ENCODE data around the gene HDGFL2. TPM values are rescaled to one million over a fixed set of nuclear protein-coding genes. Genes with fewer than 3 reads are reported as not detected.

The HDGFL2 gene
- total RNA-seq, 1 experiment from 2014 or later: 108 TPM

DNA sequence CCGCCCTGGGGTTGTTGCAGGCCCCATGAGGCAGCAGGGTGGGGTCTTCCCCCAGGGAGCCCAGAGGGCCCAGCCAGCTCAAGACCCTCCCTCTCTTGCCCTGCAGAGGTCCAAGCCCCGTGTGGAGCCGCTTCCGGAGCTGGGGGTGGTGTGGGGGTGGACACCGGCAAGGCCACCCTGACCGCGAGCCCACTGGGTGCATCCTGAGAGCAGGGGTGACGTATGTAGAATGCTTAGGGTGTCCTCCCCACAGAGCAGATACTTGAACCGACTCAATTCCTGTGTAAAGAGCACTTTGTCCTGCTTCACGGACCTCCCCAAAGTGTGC, 29.3 kb upstream of the HDGFL2 start:
- Histone ChIP-seq H3K27me3 (ENCODE audit: insufficient read depth, low read length) (no peaks in the 10 kb centered on the region), H2BK12ac (ENCODE audit: insufficient read length, low read depth, low read length) (no peak overlapping the region), H2BK20ac (ENCODE audit: low read depth, low read length, poor library complexity, severe bottlenecking) (no peak overlapping the region), H2AK5ac (ENCODE audit: insufficient read length, low read length) (no peak overlapping the region), H3K27ac (ENCODE audit: insufficient read length, low read depth, low read length) (no peak overlapping the region), H3K9me3 (ENCODE audit: control insufficient read depth, low read depth, low read length) (no peaks in the 10 kb centered on the region), H4K20me1 (ENCODE audit: control insufficient read depth, insufficient read depth, insufficient read length) (peaks cover 2% of the 10 kb centered on the region), H4K5ac (ENCODE audit: insufficient read length, low read depth, low read length) (no peak overlapping the region), H3K23ac (ENCODE audit: insufficient read length, low read depth, low read length) (no peak overlapping the region), H3T11ph (ENCODE audit: low read length) (no peak overlapping the region), H2AFZ (ENCODE audit: low read length) (no peak overlapping the region), H4K91ac (ENCODE audit: insufficient read length, low read depth, low read length) (no peak overlapping the region), H3K4ac (ENCODE audit: low read depth, low read length) (no peak overlapping the region), H3K4me2 (ENCODE audit: insufficient read depth, insufficient read length, low read length) (no peak overlapping the region), H2BK15ac (ENCODE audit: low read depth, low read length) (no peak overlapping the region), H3K56ac (ENCODE audit: insufficient read length, low read depth, low read length) (no peak overlapping the region), H4K8ac (replicated peaks; ENCODE audit: insufficient read length, low read depth, low read length) (no peak overlapping the region), H3K79me1 (ENCODE audit: insufficient read depth, low read depth, low read length, poor library complexity, severe bottlenecking) (no peaks in the 10 kb centered on the region), H3K23me2 (ENCODE audit: insufficient read length, low read depth, low read length, poor library complexity, severe bottlenecking) (no peaks in the 10 kb centered on the region), H2BK120ac (ENCODE audit: low read depth, low read length, poor library complexity, severe bottlenecking) (no peak overlapping the region), H3K4me1 (ENCODE audit: insufficient read depth, low read length) (no peaks in the 10 kb centered on the region), H3K14ac (ENCODE audit: insufficient read depth, low read length) (no peak overlapping the region), H2BK5ac (ENCODE audit: insufficient read length, low read length) (no peak overlapping the region), H3K18ac (ENCODE audit: insufficient read length, low read depth, low read length) (no peak overlapping the region), H3K9ac (ENCODE audit: extremely low read depth, insufficient read length, low read length) (no peak overlapping the region), H3K79me2 (ENCODE audit: insufficient read depth, low read length) (no peaks in the 10 kb centered on the region)
- peaks cover 28 to 65% (median 53%) of the 10 kb centered on the region in 3 experiments for H3K36me3 Mint-ChIP-seq (ENCODE audit: insufficient read depth in 1 of 3, low read depth in 3 of 3)
- peaks cover 4 to 5% of the 10 kb centered on the region in 2 experiments; a peak in 2 of 4 replicates for H3K4me1 Mint-ChIP-seq
- H3K4me3 Mint-ChIP-seq: no peak overlapping the region
- H3K27me3 Mint-ChIP-seq (ENCODE audit: low read depth): no peaks in the 10 kb centered on the region; the same call in 1 of the 2 replicates
- no peaks in the 10 kb centered on the region for H3K9me3 Mint-ChIP-seq
- no CpG with 5 or more reads among the region's 10 CpGs for WGBS (ENCODE audit: extremely low coverage, insufficient read length, low lambda C conversion rate)
- TF ChIP-seq, protein P1, sequence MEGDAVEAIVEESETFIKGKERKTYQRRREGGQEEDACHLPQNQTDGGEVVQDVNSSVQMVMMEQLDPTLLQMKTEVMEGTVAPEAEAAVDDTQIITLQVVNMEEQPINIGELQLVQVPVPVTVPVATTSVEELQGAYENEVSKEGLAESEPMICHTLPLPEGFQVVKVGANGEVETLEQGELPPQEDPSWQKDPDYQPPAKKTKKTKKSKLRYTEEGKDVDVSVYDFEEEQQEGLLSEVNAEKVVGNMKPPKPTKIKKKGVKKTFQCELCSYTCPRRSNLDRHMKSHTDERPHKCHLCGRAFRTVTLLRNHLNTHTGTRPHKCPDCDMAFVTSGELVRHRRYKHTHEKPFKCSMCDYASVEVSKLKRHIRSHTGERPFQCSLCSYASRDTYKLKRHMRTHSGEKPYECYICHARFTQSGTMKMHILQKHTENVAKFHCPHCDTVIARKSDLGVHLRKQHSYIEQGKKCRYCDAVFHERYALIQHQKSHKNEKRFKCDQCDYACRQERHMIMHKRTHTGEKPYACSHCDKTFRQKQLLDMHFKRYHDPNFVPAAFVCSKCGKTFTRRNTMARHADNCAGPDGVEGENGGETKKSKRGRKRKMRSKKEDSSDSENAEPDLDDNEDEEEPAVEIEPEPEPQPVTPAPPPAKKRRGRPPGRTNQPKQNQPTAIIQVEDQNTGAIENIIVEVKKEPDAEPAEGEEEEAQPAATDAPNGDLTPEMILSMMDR (conservative IDR thresholded peaks at IDR 0.05): no peak
- no peak overlapping the region for H3K27ac Mint-ChIP-seq
- DNase-seq: no peak

Measured in H9 (cell line).